HG03520 (cell line): ENCODE results near the gene UBB.
A peak's percentile ranks its signal among the peaks of the same experiment; 100 is the strongest.
"Not testable (repeated sequence)": the region's sequence is repeated elsewhere in the genome, so short reads cannot be mapped to it uniquely, and the experiment has no call there.

Experiments used
- ATAC-seq: cut with Tn5 transposase; IDR thresholded peaks from one replicate; pipeline ENCODE4 v1.9.1; 2021; ENCODE audit warnings: mild to moderate bottlenecking, moderate library complexity; ENCODE audit not compliant: unreplicated experiment

Gene UBB

DNA sequence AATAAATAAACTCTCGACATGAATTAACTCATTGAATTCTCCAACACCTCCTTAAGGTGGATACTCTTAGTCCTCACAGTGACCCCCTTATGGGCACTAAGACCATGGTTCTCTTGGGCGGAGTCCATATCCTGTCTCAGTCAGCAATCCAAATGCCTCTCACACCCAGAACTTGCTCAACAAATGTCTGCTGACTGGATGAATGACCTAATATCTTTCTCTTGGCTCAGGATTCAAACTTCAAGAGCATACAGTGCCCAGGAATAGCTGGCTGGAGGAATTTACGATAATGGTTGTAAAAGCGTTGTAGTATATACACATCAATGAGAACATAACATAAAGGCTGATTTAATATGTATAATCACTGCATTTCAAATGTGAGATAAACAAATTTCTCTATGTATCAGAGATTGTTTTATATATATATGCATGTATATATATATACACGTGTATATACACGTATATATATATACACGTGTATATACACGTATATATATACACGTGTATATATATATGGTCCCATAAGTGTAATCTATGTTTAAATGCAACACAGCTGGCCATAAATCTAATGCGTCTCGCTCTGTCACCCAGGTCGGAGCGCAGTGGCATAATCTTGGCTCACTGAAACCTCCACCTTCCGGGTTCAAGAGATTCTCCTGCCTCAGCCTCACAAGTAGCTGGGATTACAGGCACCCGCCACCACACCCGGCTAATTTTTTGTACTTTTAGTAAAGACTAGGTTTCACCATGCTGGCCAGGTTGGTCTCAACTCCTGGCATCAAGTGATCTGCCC lies 6.5 kb upstream of the UBB start:
- no peak for ATAC-seq

GRCh38 chr17:16377941-16378341 lies 3.0 kb upstream of the UBB start:
- no peak for ATAC-seq

DNA sequence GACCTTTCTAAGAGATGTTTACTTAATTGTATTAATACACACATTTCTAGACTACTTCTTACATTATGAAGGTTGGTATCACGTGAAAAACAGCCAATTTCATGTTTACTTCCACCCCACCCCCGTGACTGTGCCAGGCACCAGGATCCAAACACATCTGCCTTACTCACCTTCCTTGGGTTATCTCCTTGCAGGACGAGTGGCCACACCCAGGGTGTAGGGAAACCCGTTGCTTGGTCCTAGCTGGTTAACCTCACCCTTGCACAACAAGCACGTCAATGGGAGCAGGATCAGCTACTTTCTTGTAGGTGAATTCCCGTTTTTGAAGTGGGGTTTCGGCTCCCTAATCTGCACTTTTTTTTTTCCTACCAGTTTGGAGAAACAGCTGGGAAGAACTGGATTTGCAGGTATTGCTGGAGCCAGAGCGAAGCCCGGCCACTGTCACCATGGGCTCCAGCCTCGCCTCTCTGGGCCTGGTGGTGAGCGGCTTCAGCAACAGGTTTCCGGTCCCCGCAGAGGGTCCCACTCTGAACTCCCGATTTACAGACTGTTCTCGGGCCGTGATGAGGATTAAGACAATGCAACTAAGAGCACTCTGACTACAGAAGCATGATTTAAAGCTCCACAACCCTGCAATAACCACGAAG lies 2.1 kb upstream of the UBB start:
- no peak for ATAC-seq

GRCh38 chr17:16379654-16380053 lies 1.2 kb upstream of the UBB start:
- no peak for ATAC-seq

- ATAC-seq: peak; percentile 3
Observed at GRCh38 chr17:16381496-16381820, 567 bp downstream of the UBB start.

GRCh38 chr17:16383216-16383615 lies 2.3 kb downstream of the UBB start:
- ATAC-seq: no peak

DNA sequence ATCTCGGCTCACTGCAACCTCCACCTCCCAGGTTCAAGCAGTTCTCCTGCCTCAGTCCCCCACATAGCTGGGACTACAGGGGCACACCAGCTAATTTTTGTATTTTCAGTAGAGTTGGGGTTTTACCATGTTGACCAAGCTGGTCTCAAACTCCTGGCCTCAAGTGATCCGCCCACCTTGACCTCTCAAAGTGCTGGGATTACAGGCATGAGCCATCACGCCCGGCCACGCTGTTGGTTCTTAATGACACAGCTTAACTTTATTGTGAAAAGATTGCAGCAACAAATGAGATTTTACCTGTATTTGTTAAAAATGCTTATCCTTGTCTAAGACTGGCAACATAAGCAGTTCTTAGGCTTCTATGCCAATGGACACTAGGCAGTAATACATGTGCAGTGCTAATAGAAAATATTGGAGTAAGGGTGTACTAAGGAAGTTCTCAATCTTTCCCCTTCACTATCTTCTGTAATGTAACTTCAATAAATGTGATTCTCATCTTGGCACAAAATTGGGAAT lies 2.9 kb downstream of the UBB start:
- no peak for ATAC-seq

DNA sequence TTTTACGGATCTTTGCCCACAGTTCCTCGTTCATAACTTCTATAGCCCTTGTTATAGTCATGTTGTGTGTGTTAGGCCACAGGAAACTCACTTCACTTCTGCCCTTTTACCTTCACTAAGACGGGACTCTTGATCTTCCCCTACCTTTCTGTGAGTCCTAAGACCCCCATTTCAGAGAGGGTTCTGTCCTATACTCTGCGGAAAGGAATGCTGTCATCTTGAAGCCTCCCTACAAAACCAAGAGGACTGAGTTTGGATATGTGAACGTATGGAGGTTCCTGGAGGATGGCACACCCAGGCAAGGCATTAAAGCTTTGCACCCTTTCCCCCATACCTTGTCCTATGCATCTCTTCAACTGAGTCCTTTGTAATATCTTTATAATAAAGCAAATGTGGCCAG lies 3.7 kb downstream of the UBB start:
- no peak for ATAC-seq

DNA sequence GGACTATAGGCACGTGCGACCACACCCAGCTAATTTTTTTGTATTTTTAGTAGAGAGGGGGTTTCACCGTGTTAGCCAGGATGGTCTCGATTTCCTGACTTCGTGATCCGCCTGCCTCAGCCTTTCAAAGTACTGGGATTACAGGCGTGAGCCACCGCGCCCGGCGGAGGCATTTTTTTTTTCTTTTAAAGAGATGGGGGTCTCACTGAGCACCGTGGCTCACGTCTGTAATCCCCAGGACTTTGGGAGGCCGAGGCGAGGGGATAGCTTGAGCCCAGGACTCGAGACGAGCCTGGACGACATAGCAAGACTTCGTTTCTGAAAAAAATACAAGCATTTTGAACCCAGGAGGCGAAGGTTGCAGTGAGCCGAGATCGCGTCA lies 5.2 kb downstream of the UBB start:
- ATAC-seq: not testable (repeated sequence)

DNA sequence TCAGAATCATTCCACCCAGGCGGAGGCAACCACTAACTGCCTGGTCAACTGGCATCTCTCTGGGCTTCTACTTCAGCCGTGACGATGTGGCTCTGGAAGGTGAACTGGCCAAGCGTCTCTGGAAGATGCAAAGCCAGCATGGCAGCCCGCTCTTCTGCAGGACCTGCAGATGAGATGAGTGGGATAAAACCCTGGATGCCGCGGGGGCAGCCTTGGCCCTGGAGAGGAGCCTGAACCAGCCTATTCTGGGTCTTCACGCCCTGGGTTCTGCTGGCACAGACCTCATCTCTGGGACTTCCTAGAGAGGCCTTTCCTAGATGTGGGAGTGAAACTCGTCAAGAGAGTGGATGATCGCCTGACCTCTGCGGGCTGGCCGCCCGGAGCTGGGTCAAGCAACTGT lies 10.6 kb downstream of the UBB start:
- ATAC-seq: no peak

DNA sequence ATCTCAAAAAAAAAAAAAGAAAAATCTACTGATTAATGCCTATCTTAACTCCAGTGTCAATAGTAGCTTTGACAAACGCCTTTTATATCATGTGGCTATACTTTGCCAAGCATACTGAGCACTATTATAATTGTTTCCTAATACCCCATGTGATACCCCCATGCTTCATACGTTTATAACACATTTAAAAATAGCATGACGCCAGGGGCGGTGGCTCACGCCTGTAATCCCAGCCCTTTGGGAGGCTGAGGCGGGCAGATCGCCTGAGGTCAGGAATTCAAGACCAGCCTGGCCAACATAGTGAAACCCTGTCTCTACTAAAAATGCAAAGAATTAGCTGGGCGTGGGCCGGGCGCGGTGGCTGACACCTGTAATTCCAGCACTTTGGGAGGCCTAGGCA lies 11.6 kb downstream of the UBB start:
- ATAC-seq: not testable (repeated sequence)

GRCh38 chr17:16395887-16396286 lies 15.0 kb downstream of the UBB start:
- ATAC-seq: not testable (repeated sequence)

DNA sequence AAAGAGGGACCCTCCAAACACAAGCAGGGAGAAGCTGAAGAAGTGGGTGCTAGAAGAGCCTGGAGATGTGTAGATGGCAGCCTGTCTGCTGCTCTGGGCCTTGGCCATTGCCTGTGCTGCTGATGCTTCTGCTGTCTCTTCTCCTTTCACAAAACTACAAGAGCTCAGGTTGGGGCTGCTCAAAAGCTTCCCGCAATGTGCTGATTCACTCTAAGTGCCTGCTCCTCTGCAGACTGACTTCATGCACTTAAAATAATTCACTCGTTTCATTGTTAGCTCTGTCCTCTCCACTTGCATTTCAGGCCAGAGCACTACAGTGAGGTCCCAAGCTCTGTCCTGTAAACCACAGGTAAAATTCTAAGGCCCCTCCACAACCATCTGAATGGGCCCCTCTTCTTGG lies 15.8 kb downstream of the UBB start:
- ATAC-seq: not testable (repeated sequence)

DNA sequence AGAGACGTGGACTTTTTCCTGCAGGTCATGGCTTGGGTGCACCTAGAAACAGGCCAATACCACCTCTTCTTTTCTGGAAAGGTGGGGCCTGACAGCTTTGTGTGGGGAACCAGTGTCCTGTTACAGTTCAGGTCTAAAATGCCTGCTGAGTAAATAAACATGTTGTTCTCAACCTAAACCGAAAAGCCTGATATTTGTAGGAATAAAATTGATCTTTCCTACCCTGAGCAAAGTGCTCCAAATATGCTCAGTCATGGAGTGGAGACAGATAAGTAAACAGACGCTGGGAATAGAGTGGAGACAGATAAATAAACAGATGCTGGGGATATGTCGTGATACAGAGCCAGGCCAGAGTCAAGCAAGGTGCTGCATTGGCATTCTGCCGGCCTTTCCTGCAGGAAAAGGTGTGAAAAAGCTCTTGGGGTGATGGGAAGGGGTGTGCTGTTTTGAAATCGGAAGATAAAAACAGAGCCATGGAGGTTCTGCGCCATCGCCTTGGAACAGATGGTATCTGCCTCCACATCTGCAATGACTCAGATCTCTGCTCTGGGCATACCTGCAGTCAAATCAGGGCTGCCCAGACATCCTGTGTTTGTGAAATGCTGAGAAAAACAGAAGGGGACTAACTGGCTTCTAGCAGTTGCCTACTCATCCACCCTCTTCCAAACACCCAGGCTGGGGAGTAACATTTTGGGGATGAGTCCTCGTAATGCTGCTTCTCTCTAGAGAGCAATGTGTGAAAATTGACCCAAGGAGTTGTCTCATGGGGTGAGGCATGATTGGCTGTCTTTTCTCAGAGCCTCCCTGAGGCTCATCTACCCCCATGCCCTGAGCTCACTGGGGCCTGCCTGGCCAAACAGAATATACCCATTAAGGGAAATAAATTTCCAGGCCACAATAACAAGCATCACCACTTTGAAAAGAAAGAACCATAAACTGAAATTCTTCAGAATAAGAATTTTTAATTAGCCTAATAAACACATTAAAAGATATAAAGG lies 17.7 kb downstream of the UBB start:
- ATAC-seq: no peak

GRCh38 chr17:16403847-16404246 lies 23.0 kb downstream of the UBB start:
- not testable (repeated sequence) for ATAC-seq

GRCh38 chr17:16406742-16407674 lies 26.1 kb downstream of the UBB start:
- ATAC-seq: no peak

GRCh38 chr17:16407911-16408588 lies 27.2 kb downstream of the UBB start:
- peak; percentile 73 for ATAC-seq

DNA sequence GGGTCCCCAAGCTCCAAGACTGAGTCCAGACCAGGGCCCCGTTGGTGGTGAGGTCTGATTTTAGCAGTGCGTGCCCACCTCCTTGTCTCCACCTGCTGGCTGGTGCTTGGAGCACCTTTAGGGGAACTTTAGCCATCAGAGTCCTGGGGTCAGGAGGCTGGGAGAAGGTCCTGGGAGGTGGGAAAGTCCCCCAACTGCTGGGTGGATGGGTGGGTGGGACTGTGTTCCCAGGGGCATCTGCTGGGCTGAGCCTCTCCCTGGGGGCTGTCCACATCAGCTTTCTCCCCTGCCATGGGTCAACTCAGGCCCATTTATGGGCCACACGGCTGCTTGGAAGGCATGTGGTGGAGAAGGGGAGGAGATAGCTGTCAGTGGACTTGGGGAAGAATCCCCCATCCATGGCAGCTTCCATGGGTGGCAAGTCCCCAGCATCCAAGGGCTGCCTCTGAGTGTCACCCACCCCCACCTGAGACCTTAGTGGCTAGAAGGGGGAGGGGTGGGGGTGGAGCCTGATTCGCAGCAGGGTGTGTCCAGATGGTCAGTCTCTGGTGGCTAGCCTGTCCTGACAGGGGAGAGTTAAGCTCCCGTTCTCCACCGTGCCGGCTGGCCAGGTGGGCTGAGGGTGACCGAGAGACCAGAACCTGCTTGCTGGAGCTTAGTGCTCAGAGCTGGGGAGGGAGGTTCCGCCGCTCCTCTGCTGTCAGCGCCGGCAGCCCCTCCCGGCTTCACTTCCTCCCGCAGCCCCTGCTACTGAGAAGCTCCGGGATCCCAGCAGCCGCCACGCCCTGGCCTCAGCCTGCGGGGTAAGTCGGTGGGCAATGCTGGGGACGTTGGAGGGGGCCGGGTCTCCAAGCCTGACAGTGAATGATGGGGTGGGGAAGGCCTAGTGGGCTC lies 34.4 kb downstream of the UBB start, which contains the start of gene TRPV2:
Gene TRPV2 (plus strand): TSS at position 541 of the 894 bp plus-strand sequence. CDS start 2,098 bp downstream, outside the sequence.
- no peak for ATAC-seq
